Measurements from ENCODE around the gene LRIT2.

DNA sequence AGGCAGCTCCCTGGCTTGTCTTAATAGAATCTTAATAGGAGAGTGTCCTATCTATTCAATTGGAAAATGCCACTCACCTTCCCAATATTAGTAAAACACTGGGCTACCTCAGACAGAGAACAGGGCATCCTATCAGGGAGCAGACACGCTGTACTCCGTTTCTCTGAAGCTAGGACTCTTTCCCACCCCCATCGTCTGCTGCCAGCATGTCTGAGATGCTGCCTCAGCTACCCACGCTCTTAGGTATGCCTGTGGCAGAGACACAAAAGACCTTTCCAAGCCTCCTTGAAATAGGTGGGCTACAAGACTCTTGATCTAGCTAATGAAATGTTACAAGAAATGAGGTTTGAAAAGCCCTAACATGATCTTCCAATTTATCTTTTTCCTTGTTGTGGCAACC lies 2.5 kb upstream of the LRIT2 start:
- TF ChIP-seq, protein P1, sequence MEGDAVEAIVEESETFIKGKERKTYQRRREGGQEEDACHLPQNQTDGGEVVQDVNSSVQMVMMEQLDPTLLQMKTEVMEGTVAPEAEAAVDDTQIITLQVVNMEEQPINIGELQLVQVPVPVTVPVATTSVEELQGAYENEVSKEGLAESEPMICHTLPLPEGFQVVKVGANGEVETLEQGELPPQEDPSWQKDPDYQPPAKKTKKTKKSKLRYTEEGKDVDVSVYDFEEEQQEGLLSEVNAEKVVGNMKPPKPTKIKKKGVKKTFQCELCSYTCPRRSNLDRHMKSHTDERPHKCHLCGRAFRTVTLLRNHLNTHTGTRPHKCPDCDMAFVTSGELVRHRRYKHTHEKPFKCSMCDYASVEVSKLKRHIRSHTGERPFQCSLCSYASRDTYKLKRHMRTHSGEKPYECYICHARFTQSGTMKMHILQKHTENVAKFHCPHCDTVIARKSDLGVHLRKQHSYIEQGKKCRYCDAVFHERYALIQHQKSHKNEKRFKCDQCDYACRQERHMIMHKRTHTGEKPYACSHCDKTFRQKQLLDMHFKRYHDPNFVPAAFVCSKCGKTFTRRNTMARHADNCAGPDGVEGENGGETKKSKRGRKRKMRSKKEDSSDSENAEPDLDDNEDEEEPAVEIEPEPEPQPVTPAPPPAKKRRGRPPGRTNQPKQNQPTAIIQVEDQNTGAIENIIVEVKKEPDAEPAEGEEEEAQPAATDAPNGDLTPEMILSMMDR (IDR thresholded peaks at IDR 0.05) = no peak
- no peak for TF ChIP-seq POLR2A (IDR thresholded peaks at IDR 0.05)

Data from lower leg skin (tissue), 3 donors.